ENCODE measurements around the gene FYN. TPM values are rescaled to one million over a fixed set of nuclear protein-coding genes. Genes with fewer than 3 reads are reported as not detected.

Gene FYN
- total RNA-seq, 4 donors from 2014 or later = 16.3 to 288 (median 52.2) TPM

- intact Hi-C loops (cut with DNase I; ENCODE audit: low total_unique reads) (no loop called here), in situ Hi-C loops (cut with MboI; ENCODE audit: low pct_ligation_motif_present in 1 of 4, low pct_unique_long_range_greater_than_20kb in 1 of 4, low sequenced_read_pairs in 3 of 4) (no loop called here)
- 79 to 81% methylated on average over 4 of the region's 4 CpGs for WGBS, 2 donors (ENCODE audit: low coverage in 1 of 2)
- H3K36me3 ChIP-seq = no peaks in the 10 kb centered on the region
- TF ChIP-seq POLR2AphosphoS5 (IDR thresholded peaks at IDR 0.05) (no peak), POLR2A (IDR thresholded peaks at IDR 0.05) (no peak), CTCF (IDR thresholded peaks at IDR 0.05) (no peak), EP300 (IDR thresholded peaks at IDR 0.05; ENCODE audit: low read depth) (no peak)
- H3K4me1 ChIP-seq = peaks cover 0 to 47% (median 6%) of the 10 kb centered on the region in 4 donors
- H3K27me3 ChIP-seq = no peaks in the 10 kb centered on the region
- H3K4me3 ChIP-seq = no peak overlapping the region
- H3K9me3 ChIP-seq = no peaks in the 10 kb centered on the region
- peak overlapping the region in 2 of 4 donors; percentile 12 to 56 for H3K27ac ChIP-seq
- DNase-seq = no peak
Measured at GRCh38 chr6:111846066-111846465, 27.2 kb downstream of the FYN start.

- no peak for TF ChIP-seq CTCF (IDR thresholded peaks at IDR 0.05)
- no peak for TF ChIP-seq POLR2AphosphoS5 (IDR thresholded peaks at IDR 0.05)
- TF ChIP-seq EP300 (IDR thresholded peaks at IDR 0.05; ENCODE audit: low read depth) = no peak
- TF ChIP-seq POLR2A (IDR thresholded peaks at IDR 0.05) = no peak
- intact Hi-C loops (cut with DNase I; ENCODE audit: low total_unique reads) = no loop called here
- Histone ChIP-seq H3K36me3 (no peaks in the 10 kb centered on the region), H3K27ac (peak overlapping the region in 2 of 4 donors; percentile 12 to 56), H3K4me3 (no peak overlapping the region), H3K4me1 (peaks cover 0 to 41% (median 3%) of the 10 kb centered on the region in 4 donors), H3K27me3 (no peaks in the 10 kb centered on the region), H3K9me3 (no peaks in the 10 kb centered on the region)
- DNase-seq = no peak
- WGBS, 2 donors (ENCODE audit: low coverage in 1 of 2) = 75 to 91% methylated on average over 6 to 8 of the region's 8 CpGs
- in situ Hi-C loops (cut with MboI; ENCODE audit: low pct_ligation_motif_present in 1 of 4, low pct_unique_long_range_greater_than_20kb in 1 of 4, low sequenced_read_pairs in 3 of 4) = no loop called here
Measured at GRCh38 chr6:111845441-111845871, 27.8 kb downstream of the FYN start.

GRCh38 chr6:111844921-111845320, 28.3 kb downstream of the FYN start:
- 40 to 69% methylated on average over 1 to 2 of the region's 2 CpGs for WGBS, 2 donors (ENCODE audit: low coverage in 1 of 2)
- Histone ChIP-seq H3K4me1 (peaks cover 0 to 41% (median 3%) of the 10 kb centered on the region in 4 donors), H3K27ac (peak overlapping the region in 1 of 4 donors; percentile 56), H3K4me3 (no peak overlapping the region), H3K36me3 (no peaks in the 10 kb centered on the region), H3K9me3 (no peaks in the 10 kb centered on the region), H3K27me3 (no peaks in the 10 kb centered on the region)
- TF ChIP-seq POLR2A (IDR thresholded peaks at IDR 0.05) (no peak), EP300 (IDR thresholded peaks at IDR 0.05; ENCODE audit: low read depth) (no peak), POLR2AphosphoS5 (IDR thresholded peaks at IDR 0.05) (no peak), CTCF (IDR thresholded peaks at IDR 0.05) (no peak)
- in situ Hi-C loops (cut with MboI; ENCODE audit: low pct_ligation_motif_present in 1 of 4, low pct_unique_long_range_greater_than_20kb in 1 of 4, low sequenced_read_pairs in 3 of 4) (no loop called here), intact Hi-C loops (cut with DNase I; ENCODE audit: low total_unique reads) (no loop called here)
- DNase-seq = no peak

GRCh38 chr6:111844376-111844775, 28.9 kb downstream of the FYN start:
- H3K27me3 ChIP-seq = no peaks in the 10 kb centered on the region
- WGBS, 2 donors (ENCODE audit: low coverage in 1 of 2) = 63 to 69% methylated on average over 3 to 4 of the region's 4 CpGs
- DNase-seq = no peak
- intact Hi-C loops (cut with DNase I; ENCODE audit: low total_unique reads) = no loop called here
- peaks cover 0 to 43% (median 3%) of the 10 kb centered on the region in 4 donors for H3K4me1 ChIP-seq
- H3K27ac ChIP-seq = peak overlapping the region in 2 of 4 donors; percentile 14 to 56
- no peaks in the 10 kb centered on the region for H3K36me3 ChIP-seq
- no peak for TF ChIP-seq POLR2A (IDR thresholded peaks at IDR 0.05)
- TF ChIP-seq CTCF (IDR thresholded peaks at IDR 0.05) = no peak
- no peak for TF ChIP-seq EP300 (IDR thresholded peaks at IDR 0.05; ENCODE audit: low read depth)
- no peak for TF ChIP-seq POLR2AphosphoS5 (IDR thresholded peaks at IDR 0.05)
- in situ Hi-C loops (cut with MboI; ENCODE audit: low pct_ligation_motif_present in 1 of 4, low pct_unique_long_range_greater_than_20kb in 1 of 4, low sequenced_read_pairs in 3 of 4) = no loop called here
- H3K4me3 ChIP-seq = no peak overlapping the region
- no peaks in the 10 kb centered on the region for H3K9me3 ChIP-seq

Measured in transverse colon (tissue), 4 donors.